ENCODE measurements around the gene PTGER1. TPM values are rescaled to one million over a fixed set of nuclear protein-coding genes. Genes with fewer than 3 reads are reported as not detected.

PTGER1 gene
- total RNA-seq, 2 experiments from 2014 or later, result 0.23 TPM; not detected in 1

GRCh38 chr19:14476327-14476672, 1.1 kb upstream of the PTGER1 start:
- H3K4me3 ChIP-seq (ENCODE audit: low read depth, low read length, poor library complexity, severe bottlenecking), result no peak overlapping the region
- ChIA-PET POLR2A (no interaction called here), CTCF (ENCODE audit: unreplicated experiment) (interaction anchor here (0.6 kb wide), 1 partner anchor 9 kb away, joined by 6 read pairs; no protein-coding TSS in a partner anchor)
- H3K27ac ChIP-seq (ENCODE audit: low read depth, low read length, poor library complexity, severe bottlenecking), result no peak overlapping the region
- no peaks in the 10 kb centered on the region for H3K9me2 ChIP-seq (ENCODE audit: insufficient read depth, low read length)
- no peaks in the 10 kb centered on the region for H3K4me1 ChIP-seq (ENCODE audit: insufficient read depth, low read length, poor library complexity, severe bottlenecking)
- no peak overlapping the region for H2AFZ ChIP-seq (ENCODE audit: low read length)
- TF ChIP-seq EZH2phosphoT487 (IDR thresholded peaks at IDR 0.05; ENCODE audit: borderline replicate concordance, low read depth, low read length) (no peak), CTCF (conservative IDR thresholded peaks at IDR 0.05; ENCODE audit: low read length) (no peak)
- no peak overlapping the region for H3K4me2 ChIP-seq (ENCODE audit: low read length)
- intact Hi-C loops (cut with micrococcal nuclease; ENCODE audit: unreplicated experiment), result no loop called here
- DNase-seq (ENCODE audit: low spot score), result no peak
- peaks cover 11% of the 10 kb centered on the region; the same call in 1 of the 2 replicates for H3K36me3 ChIP-seq (ENCODE audit: insufficient read depth, low read length)
- no TSS peak for BruUV-seq (replicated peaks)
- no peaks in the 10 kb centered on the region for H3K79me2 ChIP-seq (ENCODE audit: insufficient read depth, low read depth, low read length)
- no peaks in the 10 kb centered on the region for H4K20me1 ChIP-seq (ENCODE audit: insufficient read depth, low read length)
- no peaks in the 10 kb centered on the region for H3K9me3 ChIP-seq (ENCODE audit: low read length)

GRCh38 chr19:14474827-14475226, 327 bp downstream of the PTGER1 start:
- TF ChIP-seq CTCF (conservative IDR thresholded peaks at IDR 0.05; ENCODE audit: low read length) (no peak), EZH2phosphoT487 (IDR thresholded peaks at IDR 0.05; ENCODE audit: borderline replicate concordance, low read depth, low read length) (no peak)
- no peak overlapping the region for H3K27ac ChIP-seq (ENCODE audit: low read depth, low read length, poor library complexity, severe bottlenecking)
- no peak for DNase-seq (ENCODE audit: low spot score)
- no peaks in the 10 kb centered on the region for H3K79me2 ChIP-seq (ENCODE audit: insufficient read depth, low read depth, low read length)
- no peak overlapping the region for H2AFZ ChIP-seq (ENCODE audit: low read length)
- ChIA-PET CTCF (ENCODE audit: unreplicated experiment) (no interaction called here), POLR2A (no interaction called here)
- H4K20me1 ChIP-seq (ENCODE audit: insufficient read depth, low read length), result no peaks in the 10 kb centered on the region
- H3K9me2 ChIP-seq (ENCODE audit: insufficient read depth, low read length), result no peaks in the 10 kb centered on the region
- no peaks in the 10 kb centered on the region for H3K4me1 ChIP-seq (ENCODE audit: insufficient read depth, low read length, poor library complexity, severe bottlenecking)
- intact Hi-C loops (cut with micrococcal nuclease; ENCODE audit: unreplicated experiment), result no loop called here
- no TSS peak for BruUV-seq (replicated peaks)
- H3K4me3 ChIP-seq (ENCODE audit: low read depth, low read length, poor library complexity, severe bottlenecking), result no peak overlapping the region
- H3K36me3 ChIP-seq (ENCODE audit: insufficient read depth, low read length), result peaks cover 22% of the 10 kb centered on the region; the same call in 1 of the 2 replicates
- H3K4me2 ChIP-seq (ENCODE audit: low read length), result no peak overlapping the region
- no peaks in the 10 kb centered on the region for H3K9me3 ChIP-seq (ENCODE audit: low read length)

- no peak for DNase-seq (ENCODE audit: low spot score)
- H3K36me3 ChIP-seq (ENCODE audit: insufficient read depth, low read length), result peaks cover 27% of the 10 kb centered on the region; the same call in 1 of the 2 replicates
- H3K4me2 ChIP-seq (ENCODE audit: low read length), result no peak overlapping the region
- ChIA-PET POLR2A (no interaction called here), CTCF (ENCODE audit: unreplicated experiment) (no interaction called here)
- H3K4me1 ChIP-seq (ENCODE audit: insufficient read depth, low read length, poor library complexity, severe bottlenecking), result no peaks in the 10 kb centered on the region
- TF ChIP-seq CTCF (conservative IDR thresholded peaks at IDR 0.05; ENCODE audit: low read length), result no peak
- no peak for TF ChIP-seq EZH2phosphoT487 (IDR thresholded peaks at IDR 0.05; ENCODE audit: borderline replicate concordance, low read depth, low read length)
- H3K27ac ChIP-seq (ENCODE audit: low read depth, low read length, poor library complexity, severe bottlenecking), result no peak overlapping the region
- H3K79me2 ChIP-seq (ENCODE audit: insufficient read depth, low read depth, low read length), result no peaks in the 10 kb centered on the region
- H3K9me3 ChIP-seq (ENCODE audit: low read length), result no peaks in the 10 kb centered on the region
- H4K20me1 ChIP-seq (ENCODE audit: insufficient read depth, low read length), result no peaks in the 10 kb centered on the region
- intact Hi-C loops (cut with micrococcal nuclease; ENCODE audit: unreplicated experiment), result loop anchor here (1.0 to 2.0 kb wide), 2 partner anchors 21 to 41 kb away; partner anchors contain the start of gene PKN1
- no peak overlapping the region for H2AFZ ChIP-seq (ENCODE audit: low read length)
- BruUV-seq (replicated peaks), result no TSS peak
- no peak overlapping the region for H3K4me3 ChIP-seq (ENCODE audit: low read depth, low read length, poor library complexity, severe bottlenecking)
- no peaks in the 10 kb centered on the region for H3K9me2 ChIP-seq (ENCODE audit: insufficient read depth, low read length)
Measured at GRCh38 chr19:14473978-14474578, 1.1 kb downstream of the PTGER1 start.
